ENCODE results near the gene CIDEA. TPM values are rescaled to one million over a fixed set of nuclear protein-coding genes. Genes with fewer than 3 reads are reported as not detected.

CIDEA gene
- total RNA-seq, 1 experiment from 2014 or later = not detected

DNA sequence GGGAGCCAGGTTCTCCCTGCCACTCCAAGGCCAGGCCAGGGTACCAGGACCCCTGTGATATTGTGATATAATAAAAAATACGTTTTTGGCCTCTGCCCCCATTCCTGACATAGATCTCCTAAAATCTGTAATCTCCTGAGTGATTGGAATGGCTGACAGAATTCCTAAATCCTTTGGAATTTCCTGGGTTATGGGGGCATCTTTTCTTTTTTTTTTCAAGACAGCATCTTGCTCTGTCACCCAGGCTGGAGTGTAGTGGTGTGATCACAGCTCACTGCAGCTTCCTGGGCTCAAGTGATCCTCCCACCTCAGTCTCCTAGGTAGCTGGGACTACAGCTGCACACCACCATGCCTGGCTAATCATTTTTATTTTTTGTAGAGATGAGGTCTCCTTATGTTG is 27.7 kb downstream of the CIDEA start:
- Histone ChIP-seq H3K23ac (ENCODE audit: insufficient read length, low read depth, low read length) (no peak overlapping the region), H2BK12ac (ENCODE audit: insufficient read length, low read depth, low read length) (no peak overlapping the region), H3K23me2 (ENCODE audit: insufficient read length, low read depth, low read length, poor library complexity, severe bottlenecking) (no peaks in the 10 kb centered on the region), H2BK5ac (ENCODE audit: insufficient read length, low read length) (no peak overlapping the region), H3K18ac (ENCODE audit: insufficient read length, low read depth, low read length) (no peak overlapping the region), H3T11ph (ENCODE audit: low read length) (no peak overlapping the region), H3K79me1 (ENCODE audit: insufficient read depth, low read depth, low read length, poor library complexity, severe bottlenecking) (no peaks in the 10 kb centered on the region), H3K14ac (ENCODE audit: insufficient read depth, low read length) (no peak overlapping the region), H3K79me2 (ENCODE audit: insufficient read depth, low read length) (no peaks in the 10 kb centered on the region), H3K27ac (ENCODE audit: insufficient read length, low read depth, low read length) (no peak overlapping the region), H3K4ac (ENCODE audit: low read depth, low read length) (no peak overlapping the region), H3K9ac (ENCODE audit: extremely low read depth, insufficient read length, low read length) (no peak overlapping the region), H2BK20ac (ENCODE audit: low read depth, low read length, poor library complexity, severe bottlenecking) (no peak overlapping the region), H4K20me1 (ENCODE audit: control insufficient read depth, insufficient read depth, insufficient read length) (no peaks in the 10 kb centered on the region), H4K8ac (replicated peaks; ENCODE audit: insufficient read length, low read depth, low read length) (no peak overlapping the region), H3K4me2 (ENCODE audit: insufficient read depth, insufficient read length, low read length) (no peak overlapping the region), H3K4me1 (ENCODE audit: insufficient read depth, low read length) (no peaks in the 10 kb centered on the region), H4K5ac (ENCODE audit: insufficient read length, low read depth, low read length) (no peak overlapping the region), H3K9me3 (ENCODE audit: control insufficient read depth, low read depth, low read length) (no peaks in the 10 kb centered on the region), H2AFZ (ENCODE audit: low read length) (no peak overlapping the region), H2BK120ac (ENCODE audit: low read depth, low read length, poor library complexity, severe bottlenecking) (no peak overlapping the region), H2BK15ac (ENCODE audit: low read depth, low read length) (no peak overlapping the region), H3K56ac (ENCODE audit: insufficient read length, low read depth, low read length) (no peak overlapping the region), H2AK5ac (ENCODE audit: insufficient read length, low read length) (no peak overlapping the region), H4K91ac (ENCODE audit: insufficient read length, low read depth, low read length) (no peak overlapping the region), H3K27me3 (ENCODE audit: insufficient read depth, low read length) (no peaks in the 10 kb centered on the region; the same call in 1 of the 2 replicates)
- Mint-ChIP-seq H3K9me3 (no peaks in the 10 kb centered on the region), H3K36me3 (ENCODE audit: insufficient read depth in 1 of 3, low read depth in 3 of 3) (no peaks in the 10 kb centered on the region; a peak in 1 of 7 replicates), H3K4me1 (peaks cover 19 to 27% of the 10 kb centered on the region in 2 experiments), H3K27ac (peak overlapping the region in 1 of 3 experiments; percentile 67; a peak in 1 of 7 replicates), H3K4me3 (no peak overlapping the region), H3K27me3 (ENCODE audit: low read depth) (peaks cover 35% of the 10 kb centered on the region)
- no CpG with 5 or more reads among the region's 1 CpG for WGBS (ENCODE audit: extremely low coverage, insufficient read length, low lambda C conversion rate)
- TF ChIP-seq, protein P1, sequence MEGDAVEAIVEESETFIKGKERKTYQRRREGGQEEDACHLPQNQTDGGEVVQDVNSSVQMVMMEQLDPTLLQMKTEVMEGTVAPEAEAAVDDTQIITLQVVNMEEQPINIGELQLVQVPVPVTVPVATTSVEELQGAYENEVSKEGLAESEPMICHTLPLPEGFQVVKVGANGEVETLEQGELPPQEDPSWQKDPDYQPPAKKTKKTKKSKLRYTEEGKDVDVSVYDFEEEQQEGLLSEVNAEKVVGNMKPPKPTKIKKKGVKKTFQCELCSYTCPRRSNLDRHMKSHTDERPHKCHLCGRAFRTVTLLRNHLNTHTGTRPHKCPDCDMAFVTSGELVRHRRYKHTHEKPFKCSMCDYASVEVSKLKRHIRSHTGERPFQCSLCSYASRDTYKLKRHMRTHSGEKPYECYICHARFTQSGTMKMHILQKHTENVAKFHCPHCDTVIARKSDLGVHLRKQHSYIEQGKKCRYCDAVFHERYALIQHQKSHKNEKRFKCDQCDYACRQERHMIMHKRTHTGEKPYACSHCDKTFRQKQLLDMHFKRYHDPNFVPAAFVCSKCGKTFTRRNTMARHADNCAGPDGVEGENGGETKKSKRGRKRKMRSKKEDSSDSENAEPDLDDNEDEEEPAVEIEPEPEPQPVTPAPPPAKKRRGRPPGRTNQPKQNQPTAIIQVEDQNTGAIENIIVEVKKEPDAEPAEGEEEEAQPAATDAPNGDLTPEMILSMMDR (conservative IDR thresholded peaks at IDR 0.05) = no peak
- no peak for DNase-seq
